Measurements from ENCODE around the gene SLC37A4.
"Not testable (repeated sequence)": the region's sequence is repeated elsewhere in the genome, so short reads cannot be mapped to it uniquely, and the experiment has no call there.

The SLC37A4 gene

DNA sequence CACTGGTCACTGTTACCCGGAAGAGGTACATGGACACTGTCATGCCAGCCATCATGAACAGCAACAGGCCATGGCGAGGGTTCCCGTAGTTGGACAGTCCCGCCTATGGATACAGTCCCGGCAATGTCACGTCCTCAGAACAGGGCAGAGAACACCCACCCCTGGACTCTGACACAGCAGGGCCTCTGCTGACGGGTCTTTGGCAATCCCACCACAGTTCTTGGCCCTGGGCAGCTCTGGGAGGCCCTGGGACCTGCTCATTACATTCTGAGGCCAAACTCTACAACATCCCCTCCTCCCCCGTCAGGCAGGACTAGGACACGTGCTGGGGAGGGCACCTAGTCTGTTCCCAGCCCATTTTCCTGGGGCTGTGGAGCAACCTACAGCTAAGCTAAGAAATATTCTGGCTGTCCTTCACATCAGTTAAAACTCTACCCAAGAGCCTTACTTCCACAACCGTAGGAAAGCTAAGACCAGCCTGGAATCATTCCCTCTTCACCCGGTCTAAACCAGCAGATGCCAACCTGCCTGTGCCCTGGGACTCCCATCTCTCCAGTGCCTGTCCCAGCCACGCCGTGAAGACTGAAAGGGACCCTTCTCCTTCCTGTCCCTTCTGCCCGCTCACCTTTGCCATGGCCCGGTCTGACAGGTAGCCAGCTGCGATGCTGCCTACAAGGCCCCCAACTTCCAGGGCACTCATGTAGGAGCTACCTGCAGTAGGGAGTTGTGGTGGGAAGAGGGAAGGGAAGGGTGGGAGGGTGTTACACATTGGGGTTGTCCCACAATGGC lies 4.5 kb downstream of the SLC37A4 start:
- Histone ChIP-seq H3K27me3 (ENCODE audit: insufficient read depth, low read length) (no peaks in the 10 kb centered on the region), H3K9me3 (ENCODE audit: insufficient read depth, low read depth, low read length) (no peaks in the 10 kb centered on the region), H3K36me3 (ENCODE audit: insufficient read depth, low read depth, low read length) (peaks cover 77% of the 10 kb centered on the region), H3K9ac (ENCODE audit: low read depth, low read length) (no peak overlapping the region), H3K4me1 (ENCODE audit: insufficient read depth, low read length) (peaks cover 10% of the 10 kb centered on the region), H3K4me3 (ENCODE audit: low read length) (no peak overlapping the region), H3K27ac (ENCODE audit: low read length) (no peak overlapping the region)

DNA sequence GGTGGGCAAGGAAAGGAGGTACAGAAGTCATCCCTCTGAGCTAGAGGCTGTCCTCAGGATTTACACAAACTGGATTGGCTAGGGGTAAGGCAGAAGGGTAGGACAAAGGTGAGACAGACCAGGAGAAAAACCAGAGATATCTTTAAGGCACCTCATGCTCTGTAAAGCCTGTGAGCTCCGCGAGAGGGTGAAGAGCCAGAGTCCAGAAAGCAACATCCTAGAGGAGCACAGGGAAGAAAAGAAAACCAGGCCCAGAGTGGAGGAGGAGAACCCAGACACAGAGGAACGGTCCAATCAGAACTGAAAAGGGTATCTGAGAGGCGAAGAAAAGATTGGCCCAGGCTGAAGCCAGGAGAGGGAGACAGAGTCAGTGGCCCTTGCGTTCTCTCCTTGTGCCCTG lies 5.1 kb downstream of the SLC37A4 start:
- Histone ChIP-seq H3K27me3 (ENCODE audit: insufficient read depth, low read length) (no peaks in the 10 kb centered on the region), H3K27ac (ENCODE audit: low read length) (no peak overlapping the region), H3K9ac (ENCODE audit: low read depth, low read length) (no peak overlapping the region), H3K9me3 (ENCODE audit: insufficient read depth, low read depth, low read length) (no peaks in the 10 kb centered on the region), H3K4me3 (ENCODE audit: low read length) (no peak overlapping the region), H3K4me1 (ENCODE audit: insufficient read depth, low read length) (peaks cover 10% of the 10 kb centered on the region), H3K36me3 (ENCODE audit: insufficient read depth, low read depth, low read length) (peaks cover 81% of the 10 kb centered on the region)

DNA sequence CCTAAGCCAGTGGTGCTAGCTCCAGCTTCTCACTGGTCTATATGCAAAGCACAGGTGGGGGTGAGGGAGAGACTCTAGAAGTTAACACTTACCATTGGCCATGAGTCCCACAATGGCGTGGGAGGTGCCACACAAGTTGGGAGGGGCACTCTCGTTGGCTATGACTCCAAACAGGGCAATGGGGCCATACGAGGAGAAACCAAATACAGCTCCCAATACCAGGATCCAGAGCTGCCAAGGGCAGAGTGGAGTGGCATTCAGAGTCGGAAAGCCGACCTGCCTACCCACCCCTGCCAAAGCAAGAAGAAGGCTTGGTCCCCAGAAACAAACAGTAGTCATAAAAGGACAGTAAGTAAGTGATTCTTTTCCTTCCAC lies 5.6 kb downstream of the SLC37A4 start:
- Histone ChIP-seq H3K9ac (ENCODE audit: low read depth, low read length) (no peak overlapping the region), H3K9me3 (ENCODE audit: insufficient read depth, low read depth, low read length) (no peaks in the 10 kb centered on the region), H3K36me3 (ENCODE audit: insufficient read depth, low read depth, low read length) (peaks cover 84% of the 10 kb centered on the region), H3K4me1 (ENCODE audit: insufficient read depth, low read length) (peaks cover 11% of the 10 kb centered on the region), H3K27me3 (ENCODE audit: insufficient read depth, low read length) (no peaks in the 10 kb centered on the region), H3K27ac (ENCODE audit: low read length) (no peak overlapping the region), H3K4me3 (ENCODE audit: low read length) (no peak overlapping the region)

- Histone ChIP-seq H3K4me1 (ENCODE audit: insufficient read depth, low read length) (peaks cover 12% of the 10 kb centered on the region), H3K36me3 (ENCODE audit: insufficient read depth, low read depth, low read length) (peaks cover 87% of the 10 kb centered on the region), H3K9me3 (ENCODE audit: insufficient read depth, low read depth, low read length) (no peaks in the 10 kb centered on the region), H3K27me3 (ENCODE audit: insufficient read depth, low read length) (no peaks in the 10 kb centered on the region), H3K27ac (ENCODE audit: low read length) (no peak overlapping the region), H3K4me3 (ENCODE audit: low read length) (no peak overlapping the region), H3K9ac (ENCODE audit: low read depth, low read length) (no peak overlapping the region)
Measured at GRCh38 chr11:119024430-119025098, 6.1 kb downstream of the SLC37A4 start.

GRCh38 chr11:119023741-119024140 lies 6.9 kb downstream of the SLC37A4 start:
- Histone ChIP-seq H3K9ac (ENCODE audit: low read depth, low read length) (no peak overlapping the region), H3K27ac (ENCODE audit: low read length) (no peak overlapping the region), H3K4me1 (ENCODE audit: insufficient read depth, low read length) (peaks cover 5% of the 10 kb centered on the region; the same call in 1 of the 2 replicates), H3K36me3 (ENCODE audit: insufficient read depth, low read depth, low read length) (peaks cover 83% of the 10 kb centered on the region), H3K4me3 (ENCODE audit: low read length) (no peak overlapping the region), H3K9me3 (ENCODE audit: insufficient read depth, low read depth, low read length) (no peaks in the 10 kb centered on the region), H3K27me3 (ENCODE audit: insufficient read depth, low read length) (no peaks in the 10 kb centered on the region)

DNA sequence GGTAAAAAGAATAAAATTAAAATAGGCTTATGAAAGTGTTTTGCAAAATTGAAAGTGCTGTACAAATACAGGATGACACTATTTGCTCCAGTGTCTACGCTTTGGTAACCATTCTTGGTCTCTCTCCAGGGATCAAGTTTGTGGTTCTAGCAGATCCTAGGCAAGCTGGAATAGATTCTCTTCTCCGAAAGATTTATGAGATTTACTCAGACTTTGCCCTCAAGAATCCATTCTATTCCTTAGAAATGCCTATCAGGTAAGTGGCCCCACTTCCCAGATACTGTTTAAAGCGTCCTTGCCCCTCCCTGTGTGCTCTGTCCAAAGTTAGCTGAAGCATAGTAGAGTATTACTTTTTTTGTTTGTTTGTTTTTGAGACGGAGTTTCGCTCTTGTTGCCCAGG lies 9.0 kb downstream of the SLC37A4 start:
- Histone ChIP-seq H3K9ac (ENCODE audit: low read depth, low read length) (no peak overlapping the region), H3K4me1 (ENCODE audit: insufficient read depth, low read length) (peaks cover 7% of the 10 kb centered on the region), H3K4me3 (ENCODE audit: low read length) (no peak overlapping the region), H3K27ac (ENCODE audit: low read length) (no peak overlapping the region), H3K9me3 (ENCODE audit: insufficient read depth, low read depth, low read length) (no peaks in the 10 kb centered on the region), H3K36me3 (ENCODE audit: insufficient read depth, low read depth, low read length) (peaks cover 76% of the 10 kb centered on the region), H3K27me3 (ENCODE audit: insufficient read depth, low read length) (no peaks in the 10 kb centered on the region)

DNA sequence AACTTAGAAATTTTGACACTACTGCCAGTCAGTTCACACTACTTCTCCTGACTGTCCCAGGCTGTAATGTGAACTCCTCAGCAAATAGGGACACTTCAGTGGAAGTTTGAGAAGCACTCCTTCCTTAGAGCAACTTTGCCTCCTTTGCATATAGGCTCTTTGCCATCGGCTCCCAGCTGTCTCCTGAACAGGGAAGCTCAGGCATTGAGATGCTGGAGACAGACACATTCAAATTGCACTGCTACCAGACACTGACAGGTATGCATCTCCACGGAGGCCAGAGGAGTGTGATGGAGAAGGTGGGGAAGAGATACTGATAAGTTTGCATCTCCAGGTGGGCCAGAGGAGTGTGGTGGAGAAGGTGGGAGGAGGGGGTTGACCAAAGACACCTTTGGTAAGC lies 10.7 kb downstream of the SLC37A4 start:
- H3K9me3 ChIP-seq (ENCODE audit: insufficient read depth, low read depth, low read length), result no peaks in the 10 kb centered on the region
- H3K9ac ChIP-seq (ENCODE audit: low read depth, low read length), result peak overlapping the region; percentile 99; the same call in 1 of the 2 replicates
- peaks cover 10% of the 10 kb centered on the region for H3K4me1 ChIP-seq (ENCODE audit: insufficient read depth, low read length)
- peaks cover 77% of the 10 kb centered on the region for H3K36me3 ChIP-seq (ENCODE audit: insufficient read depth, low read depth, low read length)
- no peaks in the 10 kb centered on the region for H3K27me3 ChIP-seq (ENCODE audit: insufficient read depth, low read length)
- no peak overlapping the region for H3K27ac ChIP-seq (ENCODE audit: low read length)
- H3K4me3 ChIP-seq (ENCODE audit: low read length), result peak overlapping the region; percentile 85

DNA sequence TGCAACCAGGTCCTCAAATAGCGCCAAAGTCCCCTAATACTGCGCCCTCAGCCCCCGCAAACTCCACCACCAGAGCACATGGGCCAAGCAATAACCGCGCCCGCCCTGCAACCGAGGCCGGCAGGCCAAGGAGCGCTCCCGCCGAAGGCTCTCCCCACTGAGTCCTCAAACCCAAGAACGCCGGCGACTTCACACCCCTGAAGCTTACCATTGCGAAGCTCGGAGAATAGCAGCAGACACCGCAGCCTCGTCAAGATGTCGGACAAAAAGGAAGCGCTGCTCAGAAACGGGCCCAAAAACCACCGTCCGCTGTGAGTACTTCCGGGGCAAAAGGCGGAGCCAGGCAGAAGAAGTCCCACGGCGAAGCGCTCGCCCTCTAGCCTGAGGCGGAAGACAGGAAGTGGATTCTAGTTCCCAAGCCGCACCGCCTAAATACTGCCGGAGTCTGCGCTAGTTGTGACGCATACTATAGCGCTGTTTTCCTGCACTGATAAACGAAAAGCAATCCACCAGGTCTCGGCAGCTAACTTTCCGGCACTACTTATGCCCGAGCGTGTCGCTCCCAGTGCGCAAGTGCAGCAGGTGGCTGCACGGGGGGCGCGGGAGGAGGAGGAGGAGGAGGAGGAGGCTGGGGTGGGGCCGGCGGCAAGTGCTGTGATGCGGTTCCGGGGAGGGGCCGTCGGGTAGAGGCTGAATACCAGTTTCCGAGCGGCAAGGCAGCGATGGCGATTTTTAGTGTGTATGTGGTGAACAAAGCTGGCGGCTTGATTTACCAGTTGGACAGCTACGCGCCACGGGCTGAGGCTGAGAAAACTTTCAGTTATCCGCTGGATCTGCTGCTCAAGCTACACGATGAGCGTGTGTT lies 12.4 kb downstream of the SLC37A4 start, which contains the start of the genes RPS25 and TRAPPC4:
RPS25 (minus strand) TSS at position 270 of the 865 bp plus-strand sequence; CDS start at position 211, 59 bp downstream.
TRAPPC4 (plus strand) TSS at position 693 of the 865 bp plus-strand sequence; CDS start at position 723, 30 bp downstream.
- H3K9ac ChIP-seq (ENCODE audit: low read depth, low read length), result peak within 1 kb of the TSS; percentile 99
- H3K4me1 ChIP-seq (ENCODE audit: insufficient read depth, low read length), result peaks cover 10% of the 10 kb centered on the region
- peak within 1 kb of the TSS; percentile 85 for H3K4me3 ChIP-seq (ENCODE audit: low read length)
- H3K27me3 ChIP-seq (ENCODE audit: insufficient read depth, low read length), result no peaks in the 10 kb centered on the region
- H3K9me3 ChIP-seq (ENCODE audit: insufficient read depth, low read depth, low read length), result no peaks in the 10 kb centered on the region
- H3K27ac ChIP-seq (ENCODE audit: low read length), result peak within 1 kb of the TSS; percentile 96
- H3K36me3 ChIP-seq (ENCODE audit: insufficient read depth, low read depth, low read length), result peaks cover 75% of the 10 kb centered on the region

- not testable (repeated sequence) for H3K9me3 ChIP-seq (ENCODE audit: insufficient read depth, low read depth, low read length); H3K4me1 ChIP-seq (ENCODE audit: insufficient read depth, low read length); H3K27me3 ChIP-seq (ENCODE audit: insufficient read depth, low read length)
- peak overlapping the region; percentile 85 for H3K4me3 ChIP-seq (ENCODE audit: low read length)
- H3K27ac ChIP-seq (ENCODE audit: low read length), result peak overlapping the region; percentile 96
- H3K36me3 ChIP-seq (ENCODE audit: insufficient read depth, low read depth, low read length), result peaks cover 73% of the 10 kb centered on the region
- peak overlapping the region; percentile 99 for H3K9ac ChIP-seq (ENCODE audit: low read depth, low read length)
Measured at GRCh38 chr11:119017377-119017776, 13.3 kb downstream of the SLC37A4 start.

DNA sequence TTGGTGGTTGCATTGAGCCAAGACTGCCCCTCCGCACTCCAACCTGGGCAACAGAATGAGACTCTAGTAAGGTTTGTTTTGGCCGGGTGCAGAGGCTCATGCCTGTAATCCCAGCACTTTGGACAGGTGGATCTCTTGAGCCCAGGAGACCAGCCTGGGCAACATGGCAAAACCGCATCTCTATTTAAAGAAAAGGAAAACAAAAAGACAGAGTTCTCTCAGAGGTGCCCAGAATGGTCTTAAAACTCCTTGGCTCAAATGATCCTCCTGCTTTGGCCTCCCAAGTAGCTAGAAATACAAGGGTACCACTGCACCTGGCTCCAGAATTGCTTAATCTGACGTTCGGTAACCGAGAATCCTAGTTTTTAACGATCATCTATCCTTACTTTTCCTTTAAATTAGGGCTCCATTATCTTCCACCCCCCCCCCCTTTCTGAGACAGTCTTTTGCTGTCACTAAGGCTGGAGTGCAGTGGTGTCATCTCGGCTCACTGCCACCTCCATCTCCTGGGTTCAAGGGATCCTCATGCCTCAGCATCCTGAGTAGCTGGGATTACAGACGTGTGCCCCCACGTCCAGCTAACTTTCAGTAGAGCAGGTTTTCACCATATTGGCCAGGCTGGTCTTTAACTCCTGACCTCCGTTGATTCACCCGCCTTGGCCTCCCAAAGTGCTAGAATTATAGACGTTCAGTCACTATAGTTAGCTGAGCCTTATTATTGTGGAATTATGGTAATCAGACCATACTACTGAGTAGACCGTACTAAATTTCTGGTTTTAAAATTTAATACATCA lies 14.3 kb downstream of the SLC37A4 start:
- H3K36me3 ChIP-seq (ENCODE audit: insufficient read depth, low read depth, low read length), result peaks cover 73% of the 10 kb centered on the region
- H3K4me3 ChIP-seq (ENCODE audit: low read length), result peak overlapping the region; percentile 85
- H3K27ac ChIP-seq (ENCODE audit: low read length), result no peak overlapping the region
- H3K27me3 ChIP-seq (ENCODE audit: insufficient read depth, low read length), result no peaks in the 10 kb centered on the region
- peak overlapping the region; percentile 99; the same call in 1 of the 2 replicates for H3K9ac ChIP-seq (ENCODE audit: low read depth, low read length)
- H3K9me3 ChIP-seq (ENCODE audit: insufficient read depth, low read depth, low read length), result no peaks in the 10 kb centered on the region
- H3K4me1 ChIP-seq (ENCODE audit: insufficient read depth, low read length), result peaks cover 10% of the 10 kb centered on the region

Measured in iPS-20b (cell line).